Esophagus (tissue), 2 donors: Measurements from ENCODE around the gene SMCHD1. TPM values are rescaled to one million over a fixed set of nuclear protein-coding genes. Genes with fewer than 3 reads are reported as not detected.

Experiments
- H3K27ac ChIP-seq, 2 donors: one replicate each; pipeline ENCODE4 v1.5.1; 2013; ENCODE audit warnings: low read depth in 2 of 2, mild to moderate bottlenecking in 2 of 2, inconsistent platforms in 1 of 2, low read length in 1 of 2, moderate library complexity in 1 of 2
- H3K27me3 ChIP-seq, 2 donors: one replicate each; pipeline ENCODE4 v1.6.1; 2013; ENCODE audit warnings: low read length in 2 of 2, control low read depth in 1 of 2, mild to moderate bottlenecking in 1 of 2; ENCODE audit not compliant: insufficient read depth in 2 of 2, control insufficient read depth in 1 of 2
- H3K36me3 ChIP-seq, 2 donors: one replicate each; pipeline ENCODE4 v1.6.1; 2013; ENCODE audit warnings: low read length in 1 of 2; ENCODE audit not compliant: control insufficient read depth in 2 of 2, insufficient read depth in 2 of 2
- H3K4me1 ChIP-seq, 2 donors: one replicate each; pipeline ENCODE4 v1.6.1; 2013; ENCODE audit warnings: low read length in 1 of 2; ENCODE audit not compliant: control insufficient read depth in 2 of 2, insufficient read depth in 2 of 2
- H3K4me3 ChIP-seq, 2 donors: one replicate each; pipeline ENCODE4 v1.5.1; 2013; ENCODE audit warnings: low read length in 2 of 2, mild to moderate bottlenecking in 2 of 2, low read depth in 1 of 2, moderate library complexity in 1 of 2
- H3K9me3 ChIP-seq, 2 donors: one replicate each; pipeline ENCODE4 v1.6.1; 2013; ENCODE audit warnings: mild to moderate bottlenecking in 2 of 2, low read depth in 1 of 2, low read length in 1 of 2, moderate library complexity in 1 of 2; ENCODE audit not compliant: control insufficient read depth in 2 of 2, insufficient read depth in 1 of 2
- WGBS, 2 donors: extraction: QIAGEN DNeasy Blood & Tissue Kit; methylation state at CpG; one replicate each; pipeline ENCODE4 v1.1.7; 2013; 5-methylcytosine and 5-hydroxymethylcytosine counted together
- polyA plus RNA-seq, 2 donors: library from polyadenylated mRNA; stranded (reverse); fragments of 200-250 nt; gene quantifications; one replicate each; pipeline ENCODE4 v1.2.3, GENCODE V29; 2013
- donor health status: healthy with polysubstance abuse.
- donor health status: Bipolar disorder and iron deficiency.

The SMCHD1 gene
- polyA plus RNA-seq, 2 donors, result 5.0 to 7.6 TPM

GRCh38 chr18:2680216-2680792, 24.8 kb downstream of the SMCHD1 start:
- H3K4me3 ChIP-seq, result no peak overlapping the region
- H3K27ac ChIP-seq, result no peak overlapping the region
- no peaks in the 10 kb centered on the region for H3K27me3 ChIP-seq
- H3K36me3 ChIP-seq, result no peaks in the 10 kb centered on the region
- no peaks in the 10 kb centered on the region for H3K4me1 ChIP-seq
- H3K9me3 ChIP-seq, result no peaks in the 10 kb centered on the region
- WGBS, 2 donors, result 72 to 77% methylated on average over 2 of the region's 2 CpGs

GRCh38 chr18:2681993-2682603, 26.6 kb downstream of the SMCHD1 start:
- Histone ChIP-seq H3K4me3 (no peak overlapping the region), H3K36me3 (no peaks in the 10 kb centered on the region)

GRCh38 chr18:2683055-2683454, 27.5 kb downstream of the SMCHD1 start:
- no peak overlapping the region for H3K4me3 ChIP-seq
- no peaks in the 10 kb centered on the region for H3K27me3 ChIP-seq
- H3K4me1 ChIP-seq, result no peaks in the 10 kb centered on the region
- no peaks in the 10 kb centered on the region for H3K36me3 ChIP-seq
- H3K27ac ChIP-seq, result no peak overlapping the region
- H3K9me3 ChIP-seq, result no peaks in the 10 kb centered on the region

More at GRCh38 chr18:2681993-2682603, 26.6 kb downstream of the SMCHD1 start:
- Histone ChIP-seq H3K9me3 (no peaks in the 10 kb centered on the region), H3K27me3 (no peaks in the 10 kb centered on the region), H3K27ac (no peak overlapping the region), H3K4me1 (no peaks in the 10 kb centered on the region)
- 88 to 91% methylated on average over 5 of the region's 5 CpGs for WGBS, 2 donors

GRCh38 chr18:2686349-2686968, 30.9 kb downstream of the SMCHD1 start:
- peaks cover 0 to 3% of the 10 kb centered on the region in 2 donors for H3K36me3 ChIP-seq
- no peaks in the 10 kb centered on the region for H3K27me3 ChIP-seq
- no peak overlapping the region for H3K27ac ChIP-seq
- no peaks in the 10 kb centered on the region for H3K4me1 ChIP-seq
- no peak overlapping the region for H3K4me3 ChIP-seq
- H3K9me3 ChIP-seq, result no peaks in the 10 kb centered on the region
- WGBS, 2 donors, result 93 to 97% methylated on average over 3 of the region's 3 CpGs

GRCh38 chr18:2687390-2688001, 32.0 kb downstream of the SMCHD1 start:
- WGBS, 2 donors, result 89 to 93% methylated on average over 3 of the region's 3 CpGs
- no peaks in the 10 kb centered on the region for H3K9me3 ChIP-seq
- no peak overlapping the region for H3K27ac ChIP-seq
- H3K27me3 ChIP-seq, result no peaks in the 10 kb centered on the region
- H3K4me3 ChIP-seq, result no peak overlapping the region
- peaks cover 0 to 3% of the 10 kb centered on the region in 2 donors for H3K36me3 ChIP-seq
- no peaks in the 10 kb centered on the region for H3K4me1 ChIP-seq

GRCh38 chr18:2692508-2692907, 37.0 kb downstream of the SMCHD1 start:
- Histone ChIP-seq H3K36me3 (peaks cover 0 to 7% of the 10 kb centered on the region in 2 donors), H3K4me3 (no peak overlapping the region), H3K4me1 (no peaks in the 10 kb centered on the region), H3K27ac (no peak overlapping the region), H3K27me3 (no peaks in the 10 kb centered on the region), H3K9me3 (no peaks in the 10 kb centered on the region)
- 76 to 83% methylated on average over 3 of the region's 3 CpGs for whole genome bisulfite sequencing, 2 donors

GRCh38 chr18:2697184-2697583, 41.7 kb downstream of the SMCHD1 start:
- Histone ChIP-seq H3K4me1 (no peaks in the 10 kb centered on the region), H3K9me3 (no peaks in the 10 kb centered on the region), H3K36me3 (peaks cover 0 to 8% of the 10 kb centered on the region in 2 donors), H3K27me3 (no peaks in the 10 kb centered on the region), H3K27ac (no peak overlapping the region), H3K4me3 (no peak overlapping the region)
- 75 to 77% methylated on average over 4 of the region's 4 CpGs for WGBS, 2 donors

- no peak overlapping the region for H3K27ac ChIP-seq
- H3K27me3 ChIP-seq, result no peaks in the 10 kb centered on the region
- H3K9me3 ChIP-seq, result no peaks in the 10 kb centered on the region
- H3K36me3 ChIP-seq, result peaks cover 0 to 8% of the 10 kb centered on the region in 2 donors
- no peak overlapping the region for H3K4me3 ChIP-seq
- 66% methylated on average over 3 of the region's 3 CpGs for WGBS, 2 donors
- no peaks in the 10 kb centered on the region for H3K4me1 ChIP-seq
These were observed 43.5 kb downstream of the SMCHD1 start for GRCh38 chr18:2699001-2699400.

- 85 to 95% methylated on average over 2 of the region's 2 CpGs for WGBS, 2 donors
- H3K27me3 ChIP-seq, result no peaks in the 10 kb centered on the region
- no peaks in the 10 kb centered on the region for H3K4me1 ChIP-seq
- H3K9me3 ChIP-seq, result no peaks in the 10 kb centered on the region
- peaks cover 0 to 8% of the 10 kb centered on the region in 2 donors for H3K36me3 ChIP-seq
- no peak overlapping the region for H3K4me3 ChIP-seq
- no peak overlapping the region for H3K27ac ChIP-seq
These were observed 49.0 kb downstream of the SMCHD1 start for GRCh38 chr18:2704541-2704940.
